Measurements from ENCODE around the gene ZNF805. TPM values are rescaled to one million over a fixed set of nuclear protein-coding genes. Genes with fewer than 3 reads are reported as not detected.
"Not testable (repeated sequence)": the region's sequence is repeated elsewhere in the genome, so short reads cannot be mapped to it uniquely, and the experiment has no call there.

ZNF805 gene
- total RNA-seq: 8.4 TPM
- long read RNA-seq, partial matches to known transcripts: 0 of 4 reads
- long read RNA-seq, other reads (novel, unspliced or antisense): 0 of 4 reads

DNA sequence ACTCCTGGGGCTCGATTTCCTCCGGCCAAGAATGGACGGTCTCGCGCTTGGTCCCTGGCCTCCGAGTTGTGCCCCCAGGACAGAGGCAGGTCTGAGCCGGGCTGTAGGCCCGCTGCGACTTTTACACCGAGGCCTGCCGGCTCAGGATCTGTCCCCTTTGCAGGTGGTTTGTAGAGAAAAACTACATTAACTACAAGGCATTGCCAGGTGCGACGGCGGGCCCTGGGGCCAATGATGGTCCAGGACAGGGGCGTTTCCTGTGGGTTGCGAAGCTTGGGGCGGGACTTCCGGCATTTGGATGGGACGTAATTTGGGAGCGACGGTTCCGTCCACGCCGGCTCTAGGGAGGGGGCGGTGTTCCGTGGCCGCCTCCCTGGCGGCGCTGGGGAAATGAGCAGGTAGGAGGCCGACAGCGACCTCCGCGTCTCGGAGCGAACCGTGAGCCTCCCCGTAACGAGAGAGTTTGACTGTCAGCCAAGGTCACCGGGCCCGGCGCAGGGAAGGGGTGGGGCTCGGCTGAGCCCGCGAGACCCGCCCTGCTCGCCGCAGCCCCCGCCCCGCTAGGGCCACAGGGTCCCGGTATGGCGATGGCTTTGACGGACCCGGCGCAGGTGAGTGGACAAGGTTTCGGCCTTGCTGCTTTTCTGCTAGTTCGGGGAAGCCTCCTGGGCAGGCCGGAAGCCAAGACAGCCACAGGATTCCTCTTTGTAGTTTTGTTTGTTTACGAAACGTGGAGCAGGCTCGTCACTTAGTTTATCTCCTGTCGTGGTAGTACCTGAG, at the start of gene ZNF805:
Gene ZNF805 (plus strand): TSS at position 322 of the 780 bp plus-strand sequence. CDS start 260 bp downstream, at position 582.
- intact Hi-C loops (cut with DNase I): loop anchor here (2.0 kb wide), 1 partner anchor 40 kb away; the partner anchor contains the start of gene ZNF460
- DNase-seq (peak; percentile 98), ATAC-seq (ENCODE audit: poor library complexity) (peak; percentile 99)

DNA sequence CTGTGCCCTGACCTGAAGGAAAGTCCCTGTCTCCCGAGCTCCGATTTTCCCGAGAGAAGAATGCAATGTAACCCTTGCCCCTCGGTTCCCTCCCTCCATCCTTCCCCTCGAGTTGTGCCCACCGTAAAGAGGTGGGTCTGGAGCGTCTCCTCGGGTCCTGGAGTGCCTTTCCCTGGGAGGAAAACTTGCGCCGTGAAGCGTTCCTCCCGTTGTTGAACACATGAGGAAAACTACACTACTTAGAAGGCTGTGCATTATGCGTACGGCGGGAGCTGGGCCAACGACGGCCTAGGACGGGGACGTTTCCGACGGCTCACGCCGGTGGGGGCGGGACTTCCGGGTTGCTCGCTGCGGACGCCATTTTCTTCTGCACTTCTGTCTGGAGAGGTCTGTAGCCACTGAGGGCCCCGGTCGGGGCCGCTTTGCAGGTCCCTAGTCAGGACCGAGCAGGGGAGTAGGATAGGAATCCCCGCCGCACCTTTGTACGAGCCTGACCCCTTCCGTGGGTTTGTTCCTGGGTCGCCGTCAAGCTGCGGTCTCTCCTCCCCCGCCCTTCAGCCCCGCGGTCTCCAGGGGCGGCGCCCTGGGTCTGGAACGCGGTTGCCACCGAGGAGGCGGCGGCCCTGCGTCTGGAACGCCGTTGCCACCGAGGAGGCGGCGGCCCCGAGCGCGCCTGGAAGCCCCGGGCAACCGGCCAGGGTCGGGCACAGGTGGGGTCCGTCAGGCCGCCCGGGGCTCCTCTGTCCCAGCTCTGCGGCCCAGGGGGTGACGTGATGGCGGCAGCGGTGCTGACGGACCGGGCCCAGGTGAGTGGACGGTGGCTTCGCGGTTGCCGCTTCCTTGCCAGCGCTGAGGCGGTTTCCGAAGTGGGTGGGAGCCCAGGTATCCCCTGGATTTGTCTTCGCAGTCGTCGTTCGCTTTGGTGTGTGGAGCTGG, 49.0 kb upstream of the ZNF805 start, which contains the start of gene ZNF264:
Gene ZNF264 (plus strand): TSS at position 360 of the 936 bp plus-strand sequence. CDS start 414 bp downstream, at position 774.
- intact Hi-C loops (cut with DNase I): no loop called here

GRCh38 chr19:57192077-57192420, 48.4 kb upstream of the ZNF805 start:
- ATAC-seq (ENCODE audit: poor library complexity): peak; percentile 2
- no peak for DNase-seq
- intact Hi-C loops (cut with DNase I): no loop called here

More for the DNA sequence above, 49.0 kb upstream of the ZNF805 start, which contains the start of gene ZNF264:
- ATAC-seq (ENCODE audit: poor library complexity) (peak; percentile 99), DNase-seq (peak; percentile 97)

DNA sequence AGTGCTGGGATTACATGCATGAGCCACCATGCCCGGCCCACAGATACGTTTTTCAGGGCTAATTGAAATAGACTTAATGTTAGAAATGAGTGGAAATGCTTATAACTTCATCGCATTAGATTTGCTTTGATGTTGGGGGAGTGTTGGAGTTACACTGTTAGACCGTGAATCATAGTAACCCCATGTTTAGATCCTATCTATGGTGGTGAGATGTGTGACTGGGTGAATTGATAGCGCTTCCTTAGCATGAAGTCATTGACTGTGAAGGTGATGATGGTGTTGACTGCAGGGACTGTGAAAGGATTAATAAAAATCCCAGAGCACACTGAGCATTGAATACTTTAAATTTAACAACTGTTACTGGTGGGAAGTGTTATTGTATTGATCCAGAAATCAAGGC, 47.4 kb upstream of the ZNF805 start:
- ATAC-seq (ENCODE audit: poor library complexity): no peak
- intact Hi-C loops (cut with DNase I): no loop called here
- DNase-seq: no peak

DNA sequence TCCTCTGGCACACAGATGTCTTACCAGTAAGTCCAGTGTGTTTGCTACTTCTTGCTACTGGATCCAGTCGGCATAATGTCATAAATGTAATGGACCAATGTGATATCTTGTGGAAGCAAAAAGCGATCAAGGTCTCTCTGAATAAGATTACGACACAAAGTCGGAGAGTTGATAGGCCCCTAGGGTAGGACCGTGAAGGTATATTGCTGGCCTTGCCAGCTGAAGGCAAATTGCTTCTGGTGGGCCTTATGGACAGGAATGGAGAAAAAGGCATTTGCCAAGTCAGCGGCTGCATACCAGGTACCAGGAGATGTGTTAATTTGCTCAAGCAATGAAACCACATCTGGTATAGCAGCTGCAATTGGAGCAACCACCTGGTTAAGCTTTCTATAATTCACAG, 42.6 kb upstream of the ZNF805 start:
- DNase-seq; intact Hi-C loops (cut with DNase I); ATAC-seq (ENCODE audit: poor library complexity): not testable (repeated sequence)

DNA sequence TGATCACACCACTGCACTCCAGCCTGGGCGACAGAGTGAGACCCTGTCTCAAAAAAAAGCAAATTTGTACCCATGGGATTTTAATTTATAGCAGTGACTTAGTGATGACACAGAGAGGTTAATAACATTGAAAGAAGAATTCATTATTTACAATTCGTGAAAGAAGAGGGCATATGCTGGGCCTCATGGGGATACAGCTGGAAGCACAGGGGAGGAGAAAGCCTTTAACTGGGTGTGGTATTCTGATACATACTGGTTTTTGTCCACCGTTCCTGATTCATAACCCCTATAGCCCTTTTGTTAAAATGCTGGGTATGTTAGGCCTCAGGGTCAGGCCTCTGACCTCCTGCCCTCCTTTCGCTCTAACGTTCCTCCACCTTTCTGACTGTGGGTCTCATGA, 38.3 kb upstream of the ZNF805 start:
- DNase-seq (no peak), ATAC-seq (ENCODE audit: poor library complexity) (no peak)
- intact Hi-C loops (cut with DNase I): no loop called here

- DNase-seq (no peak), ATAC-seq (ENCODE audit: poor library complexity) (no peak)
- intact Hi-C loops (cut with DNase I): no loop called here
Observed at GRCh38 chr19:57210381-57210780, 30.1 kb upstream of the ZNF805 start.

DNA sequence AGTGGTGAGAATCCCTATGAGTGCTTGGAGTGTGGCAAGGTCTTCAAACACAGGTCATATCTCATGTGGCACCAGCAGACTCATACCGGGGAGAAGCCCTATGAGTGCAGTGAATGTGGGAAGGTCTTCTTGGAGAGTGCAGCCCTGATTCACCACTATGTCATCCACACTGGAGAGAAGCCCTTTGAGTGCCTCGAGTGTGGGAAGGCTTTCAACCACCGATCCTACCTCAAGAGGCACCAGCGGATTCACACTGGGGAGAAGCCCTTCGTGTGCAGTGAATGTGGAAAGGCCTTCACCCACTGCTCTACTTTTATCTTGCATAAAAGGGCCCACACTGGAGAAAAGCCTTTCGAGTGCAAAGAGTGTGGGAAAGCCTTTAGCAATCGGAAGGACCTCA, 28.3 kb upstream of the ZNF805 start:
- intact Hi-C loops (cut with DNase I): no loop called here
- ATAC-seq (ENCODE audit: poor library complexity): no peak
- DNase-seq: no peak

DNA sequence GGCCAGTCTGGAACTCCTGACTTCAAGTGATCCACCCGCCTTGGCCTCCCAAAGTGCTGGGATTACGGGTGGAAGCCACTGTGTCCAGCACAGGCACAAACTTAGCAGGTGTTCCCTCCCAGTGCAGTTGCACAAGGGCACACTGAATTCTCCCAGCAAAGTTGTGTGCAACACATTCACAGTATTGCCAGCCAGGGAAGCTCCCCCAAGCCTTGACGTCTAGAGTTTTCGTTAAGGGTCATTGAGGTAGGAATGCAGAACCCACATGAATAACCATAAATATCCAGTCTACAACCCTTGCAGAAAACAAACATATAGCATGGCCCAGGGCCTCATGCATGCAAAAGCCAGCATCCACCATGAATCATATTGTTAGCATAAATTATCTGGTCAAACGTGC, 12.9 kb upstream of the ZNF805 start:
- ATAC-seq (ENCODE audit: poor library complexity): no peak
- no peak for DNase-seq
- intact Hi-C loops (cut with DNase I): no loop called here

- no peak for DNase-seq
- no peak for ATAC-seq (ENCODE audit: poor library complexity)
- intact Hi-C loops (cut with DNase I): no loop called here
Observed at GRCh38 chr19:57231686-57232085, 8.7 kb upstream of the ZNF805 start.

GRCh38 chr19:57233207-57233606, 7.2 kb upstream of the ZNF805 start:
- intact Hi-C loops (cut with DNase I): no loop called here

DNA sequence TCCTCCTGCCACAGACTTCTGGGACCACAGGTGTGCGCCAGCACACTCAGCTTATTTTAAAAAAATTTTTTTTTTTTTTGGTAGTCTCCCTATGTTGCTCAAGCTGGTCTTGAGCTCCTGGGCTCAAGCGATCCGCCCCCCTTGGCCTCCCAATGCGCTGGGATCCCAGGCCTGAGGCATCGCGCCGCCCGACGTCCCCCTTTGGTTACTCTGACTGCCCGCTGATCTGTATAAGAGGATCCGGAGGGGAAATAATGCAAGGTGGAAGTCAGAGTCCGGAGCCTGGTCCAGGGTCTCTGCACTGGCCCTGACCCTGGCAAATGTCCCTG, 486 bp upstream of the ZNF805 start:
- intact Hi-C loops (cut with DNase I): loop anchor here (2.0 kb wide), 1 partner anchor 41 kb away; the partner anchor contains the start of gene ZNF460
- ATAC-seq (ENCODE audit: poor library complexity): peak; percentile 30

More at GRCh38 chr19:57233207-57233606, 7.2 kb upstream of the ZNF805 start:
- no peak for ATAC-seq (ENCODE audit: poor library complexity)
- no peak for DNase-seq

GRCh38 chr19:57241176-57241575, 744 bp downstream of the ZNF805 start:
- ATAC-seq (ENCODE audit: poor library complexity) (no peak), DNase-seq (no peak)
- intact Hi-C loops (cut with DNase I): loop anchor here (2.0 kb wide), 1 partner anchor 40 kb away; the partner anchor contains the start of gene ZNF460

More for the DNA sequence above, 486 bp upstream of the ZNF805 start:
- no peak for DNase-seq

GRCh38 chr19:57242821-57243220, 2.4 kb downstream of the ZNF805 start:
- ATAC-seq (ENCODE audit: poor library complexity) (no peak), DNase-seq (no peak)
- intact Hi-C loops (cut with DNase I): no loop called here

- intact Hi-C loops (cut with DNase I): no loop called here
- no peak for ATAC-seq (ENCODE audit: poor library complexity)
- DNase-seq: no peak
Observed at GRCh38 chr19:57244513-57244912, 4.1 kb downstream of the ZNF805 start.

- ATAC-seq (ENCODE audit: poor library complexity) (no peak), DNase-seq (no peak)
- intact Hi-C loops (cut with DNase I): no loop called here
Observed at GRCh38 chr19:57245066-57245465, 4.6 kb downstream of the ZNF805 start.

DNA sequence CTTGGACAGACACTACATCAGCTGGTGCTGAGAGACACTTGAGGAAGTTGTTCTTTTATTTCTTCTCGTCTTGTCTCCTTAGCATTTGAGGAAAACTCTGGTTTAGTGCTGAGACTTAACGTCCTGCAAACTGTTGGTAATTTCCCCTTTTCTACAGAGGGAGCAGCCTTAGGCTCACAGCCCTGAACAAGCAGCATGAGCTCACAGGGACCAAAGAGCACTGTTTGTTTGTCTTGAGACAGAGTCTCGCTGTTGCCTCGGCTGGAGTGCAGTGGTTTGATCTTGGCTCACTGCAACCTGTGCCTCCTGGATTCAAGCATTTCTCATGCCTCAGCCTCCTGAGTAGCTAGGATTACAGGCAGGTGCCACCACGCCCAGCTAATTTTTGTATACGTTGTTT, 5.5 kb downstream of the ZNF805 start:
- ATAC-seq (ENCODE audit: poor library complexity) (no peak), DNase-seq (no peak)
- intact Hi-C loops (cut with DNase I): no loop called here

DNA sequence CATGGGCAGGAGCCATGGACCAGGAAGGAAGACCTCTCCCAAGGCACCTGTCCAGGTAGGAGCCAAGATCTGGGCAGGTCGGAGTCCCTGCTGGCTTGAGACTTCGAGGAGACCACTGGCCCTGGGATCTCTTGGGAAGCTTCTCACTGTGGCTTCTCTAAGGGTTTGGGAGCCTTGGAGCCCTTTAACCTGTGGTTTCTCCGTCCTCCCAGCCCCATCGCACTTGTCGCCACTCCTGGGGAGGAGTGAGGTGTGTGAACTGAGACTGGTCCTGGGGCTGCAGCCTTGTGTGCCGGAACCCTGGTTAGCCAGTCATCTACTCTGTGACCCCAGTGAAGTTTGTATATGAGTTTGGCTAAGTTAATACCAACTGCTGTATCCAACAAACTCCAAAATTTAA, 8.2 kb downstream of the ZNF805 start:
- ATAC-seq (ENCODE audit: poor library complexity): no peak
- DNase-seq: no peak
- intact Hi-C loops (cut with DNase I): no loop called here

DNA sequence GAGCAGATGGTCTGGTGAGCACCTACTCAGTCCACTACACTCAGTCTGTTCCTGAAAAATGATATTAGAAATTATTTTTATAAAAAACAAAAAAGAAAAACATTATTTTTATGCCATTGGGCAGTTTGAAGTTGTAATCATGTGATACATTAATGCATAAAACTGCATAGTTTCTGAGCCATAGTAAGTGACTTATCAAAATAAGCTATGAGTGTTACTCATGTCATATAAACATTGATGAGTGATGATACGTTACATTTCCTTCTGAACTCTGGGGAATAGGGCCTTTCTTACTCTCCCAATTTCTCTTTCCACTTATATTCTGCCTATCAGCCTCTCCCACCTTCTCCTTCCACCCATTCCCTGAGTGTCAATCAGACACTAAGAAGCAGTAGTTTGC, 8.9 kb downstream of the ZNF805 start:
- DNase-seq (no peak), ATAC-seq (ENCODE audit: poor library complexity) (no peak)
- intact Hi-C loops (cut with DNase I): no loop called here
